HEK293 (cell line): Measurements from ENCODE around the gene METTL16.

ENCODE experiments used
- CTCF ChIA-PET: fragments of 350-600 bp; formaldehyde crosslinking; extraction: SDS; loops from one replicate; lab custom pipeline; 2021; ENCODE audit warnings: antibody characterized with exemption; lab: Yijun Ruan, JAX
- POLR2A ChIA-PET: fragments of 300-600 bp; formaldehyde crosslinking; extraction: SDS; loops from one replicate; lab custom pipeline; 2020; ENCODE audit warnings: antibody characterized with exemption, inconsistent platforms; lab: Yijun Ruan, JAX
- H3K27ac ChIP-seq: fragments of 200-500 bp; sonication (Bioruptor generic); 2 replicates; pipeline ENCODE4 v1.5.1; 2014; ENCODE audit warnings: low read depth, low read length, control low read depth, inconsistent platforms; ENCODE audit errors: extremely low read depth
- H3K36me3 ChIP-seq, 2 experiments: fragments of 200-500 bp in 1 of 2; sonication (Bioruptor generic) in 1 of 2; 1 replicate in 1 of 2; 2 replicates in 1 of 2; pipeline ENCODE4 v1.5.1; 2014 to 2017; ENCODE audit warnings: inconsistent platforms in 2 of 2, low read length in 2 of 2; ENCODE audit not compliant: control insufficient read depth in 2 of 2, insufficient read depth in 1 of 2
- H3K4me1 ChIP-seq: fragments of 200-500 bp; sonication (Bioruptor generic); 2 replicates; pipeline ENCODE4 v1.5.1; 2014; ENCODE audit warnings: mild to moderate bottlenecking, low read length, inconsistent platforms; ENCODE audit not compliant: control insufficient read depth, insufficient read depth
- H3K4me3 ChIP-seq: 2 replicates; pipeline ENCODE4 v1.5.1; 2011; ENCODE audit warnings: low read depth, mild to moderate bottlenecking, control low read depth, low read length, moderate library complexity
- H3K9me3 ChIP-seq: fragments of 200-500 bp; sonication (Bioruptor generic); 2 replicates; pipeline ENCODE4 v1.5.1; 2014; ENCODE audit warnings: low read depth, low read length, inconsistent platforms; ENCODE audit not compliant: control insufficient read depth, insufficient read depth
- KLF1 ChIP-seq: fragments of 450-650 bp; formaldehyde crosslinking; IDR thresholded peaks from 2 replicates; pipeline ENCODE4 v1.5.1; 2016; ENCODE audit warnings: missing biosample characterization, missing genetic modification characterization
- KLF17 ChIP-seq: fragments of 450-650 bp; formaldehyde crosslinking; IDR thresholded peaks from 2 replicates; pipeline ENCODE4 v1.5.1; 2016; ENCODE audit warnings: missing biosample characterization, missing genetic modification characterization
- OSR2 ChIP-seq: fragments of 450-650 bp; formaldehyde crosslinking; IDR thresholded peaks from 2 replicates; pipeline ENCODE4 v1.5.1; 2016; ENCODE audit warnings: missing biosample characterization, missing genetic modification characterization
- PATZ1 ChIP-seq: fragments of 450-650 bp; formaldehyde crosslinking; IDR thresholded peaks from 2 replicates; pipeline ENCODE4 v1.5.1; 2016; ENCODE audit warnings: missing biosample characterization, missing genetic modification characterization
- SCRT1 ChIP-seq: fragments of 450-650 bp; formaldehyde crosslinking; IDR thresholded peaks from 2 replicates; pipeline ENCODE4 v1.5.1; 2016; ENCODE audit warnings: missing biosample characterization, missing genetic modification characterization, borderline replicate concordance
- SCRT2 ChIP-seq: fragments of 450-650 bp; formaldehyde crosslinking; IDR thresholded peaks from 2 replicates; pipeline ENCODE4 v1.5.1; 2016; ENCODE audit warnings: missing biosample characterization, missing genetic modification characterization
- SP3 ChIP-seq: fragments of 450-650 bp; formaldehyde crosslinking; IDR thresholded peaks from 2 replicates; pipeline ENCODE4 v1.5.1; 2016; ENCODE audit warnings: missing biosample characterization, missing genetic modification characterization
- ZBTB17 ChIP-seq: fragments of 450-650 bp; formaldehyde crosslinking; IDR thresholded peaks from 2 replicates; pipeline ENCODE4 v1.5.1; 2016; ENCODE audit warnings: missing biosample characterization, missing genetic modification characterization
- ZEB2 ChIP-seq: fragments of 450-650 bp; formaldehyde crosslinking; IDR thresholded peaks from 2 replicates; pipeline ENCODE4 v1.5.1; 2016; ENCODE audit warnings: missing biosample characterization, missing genetic modification characterization
- ZNF114 ChIP-seq: fragments of 450-650 bp; formaldehyde crosslinking; IDR thresholded peaks from 2 replicates; pipeline ENCODE4 v1.5.0; 2017; ENCODE audit warnings: missing biosample characterization, missing genetic modification characterization
- ZNF121 ChIP-seq: fragments of 450-650 bp; formaldehyde crosslinking; IDR thresholded peaks from 2 replicates; pipeline ENCODE4 v1.5.1; 2016; ENCODE audit warnings: missing biosample characterization, missing genetic modification characterization
- ZNF138 ChIP-seq: fragments of 450-650 bp; formaldehyde crosslinking; IDR thresholded peaks from 2 replicates; pipeline ENCODE4 v1.5.1; 2016; ENCODE audit warnings: missing biosample characterization, missing genetic modification characterization, borderline replicate concordance
- ZNF148 ChIP-seq: fragments of 450-650 bp; formaldehyde crosslinking; IDR thresholded peaks from 2 replicates; pipeline ENCODE4 v1.5.0; 2017; ENCODE audit warnings: missing biosample characterization, missing genetic modification characterization, borderline replicate concordance
- ZNF214 ChIP-seq: fragments of 450-650 bp; formaldehyde crosslinking; IDR thresholded peaks from 2 replicates; pipeline ENCODE4 v1.5.1; 2017; ENCODE audit warnings: missing biosample characterization, mild to moderate bottlenecking, missing genetic modification characterization, borderline replicate concordance
- ZNF266 ChIP-seq: fragments of 450-650 bp; formaldehyde crosslinking; IDR thresholded peaks from 2 replicates; pipeline ENCODE4 v1.5.1; 2016; ENCODE audit warnings: missing biosample characterization, missing genetic modification characterization, low read depth
- ZNF292 ChIP-seq: fragments of 450-650 bp; formaldehyde crosslinking; IDR thresholded peaks from 2 replicates; pipeline ENCODE4 v1.5.1; 2016; ENCODE audit warnings: low read depth, missing biosample characterization, missing genetic modification characterization, borderline replicate concordance
- ZNF302 ChIP-seq: fragments of 450-650 bp; formaldehyde crosslinking; IDR thresholded peaks from 2 replicates; pipeline ENCODE4 v1.5.1; 2016; ENCODE audit warnings: missing biosample characterization, missing genetic modification characterization, low read depth
- ZNF311 ChIP-seq: fragments of 450-650 bp; formaldehyde crosslinking; IDR thresholded peaks from 2 replicates; pipeline ENCODE4 v1.5.1; 2017; ENCODE audit warnings: missing biosample characterization, missing genetic modification characterization, borderline replicate concordance
- ZNF426 ChIP-seq: fragments of 450-650 bp; formaldehyde crosslinking; IDR thresholded peaks from 2 replicates; pipeline ENCODE4 v1.5.1; 2017; ENCODE audit warnings: missing biosample characterization, missing genetic modification characterization, mild to moderate bottlenecking, inconsistent platforms, moderate library complexity
- ZNF473 ChIP-seq: fragments of 450-650 bp; formaldehyde crosslinking; IDR thresholded peaks from 2 replicates; pipeline ENCODE4 v1.5.1; 2017; ENCODE audit warnings: missing biosample characterization, missing genetic modification characterization
- ZNF544 ChIP-seq: fragments of 450-650 bp; formaldehyde crosslinking; IDR thresholded peaks from 2 replicates; pipeline ENCODE4 v1.5.0; 2017; ENCODE audit warnings: missing biosample characterization, missing genetic modification characterization
- ZNF555 ChIP-seq: fragments of 450-650 bp; formaldehyde crosslinking; conservative IDR thresholded peaks from 2 replicates; pipeline ENCODE4 v1.5.1; 2017; ENCODE audit warnings: missing biosample characterization, mild to moderate bottlenecking, missing genetic modification characterization, inconsistent platforms
- ZNF558 ChIP-seq: fragments of 450-650 bp; formaldehyde crosslinking; IDR thresholded peaks from 2 replicates; pipeline ENCODE4 v1.5.1; 2016; ENCODE audit warnings: missing biosample characterization, missing genetic modification characterization
- ZNF585B ChIP-seq: fragments of 450-650 bp; formaldehyde crosslinking; IDR thresholded peaks from 2 replicates; pipeline ENCODE4 v1.5.1; 2016; ENCODE audit warnings: missing biosample characterization, missing genetic modification characterization
- ZNF596 ChIP-seq: fragments of 450-650 bp; IDR thresholded peaks from 2 replicates; pipeline ENCODE4 v1.5.0; 2018; ENCODE audit warnings: missing biosample characterization, mild to moderate bottlenecking, missing genetic modification characterization, moderate library complexity
- ZNF623 ChIP-seq: fragments of 450-650 bp; formaldehyde crosslinking; IDR thresholded peaks from 2 replicates; pipeline ENCODE4 v1.5.1; 2016; ENCODE audit warnings: missing biosample characterization, missing genetic modification characterization
- ZNF626 ChIP-seq: fragments of 450-650 bp; sonication (Bioruptor Pico); formaldehyde crosslinking; IDR thresholded peaks from 2 replicates; pipeline ENCODE4 v1.5.1; 2018; ENCODE audit warnings: missing biosample characterization, missing genetic modification characterization, inconsistent platforms
- ZNF629 ChIP-seq: fragments of 450-650 bp; formaldehyde crosslinking; IDR thresholded peaks from 2 replicates; pipeline ENCODE4 v1.5.1; 2017; ENCODE audit warnings: missing biosample characterization, missing genetic modification characterization
- ZSCAN30 ChIP-seq: fragments of 450-650 bp; IDR thresholded peaks from 2 replicates; pipeline ENCODE4 v1.5.1; 2018; ENCODE audit warnings: missing biosample characterization, mild to moderate bottlenecking, missing genetic modification characterization, moderate library complexity
- TF ChIP-seq, protein P1 (sequence below): fragments of 450-650 bp; formaldehyde crosslinking; IDR thresholded peaks from 2 replicates; pipeline ENCODE4 v1.5.1; 2017; ENCODE audit warnings: missing biosample characterization, missing genetic modification characterization

METTL16 gene

DNA sequence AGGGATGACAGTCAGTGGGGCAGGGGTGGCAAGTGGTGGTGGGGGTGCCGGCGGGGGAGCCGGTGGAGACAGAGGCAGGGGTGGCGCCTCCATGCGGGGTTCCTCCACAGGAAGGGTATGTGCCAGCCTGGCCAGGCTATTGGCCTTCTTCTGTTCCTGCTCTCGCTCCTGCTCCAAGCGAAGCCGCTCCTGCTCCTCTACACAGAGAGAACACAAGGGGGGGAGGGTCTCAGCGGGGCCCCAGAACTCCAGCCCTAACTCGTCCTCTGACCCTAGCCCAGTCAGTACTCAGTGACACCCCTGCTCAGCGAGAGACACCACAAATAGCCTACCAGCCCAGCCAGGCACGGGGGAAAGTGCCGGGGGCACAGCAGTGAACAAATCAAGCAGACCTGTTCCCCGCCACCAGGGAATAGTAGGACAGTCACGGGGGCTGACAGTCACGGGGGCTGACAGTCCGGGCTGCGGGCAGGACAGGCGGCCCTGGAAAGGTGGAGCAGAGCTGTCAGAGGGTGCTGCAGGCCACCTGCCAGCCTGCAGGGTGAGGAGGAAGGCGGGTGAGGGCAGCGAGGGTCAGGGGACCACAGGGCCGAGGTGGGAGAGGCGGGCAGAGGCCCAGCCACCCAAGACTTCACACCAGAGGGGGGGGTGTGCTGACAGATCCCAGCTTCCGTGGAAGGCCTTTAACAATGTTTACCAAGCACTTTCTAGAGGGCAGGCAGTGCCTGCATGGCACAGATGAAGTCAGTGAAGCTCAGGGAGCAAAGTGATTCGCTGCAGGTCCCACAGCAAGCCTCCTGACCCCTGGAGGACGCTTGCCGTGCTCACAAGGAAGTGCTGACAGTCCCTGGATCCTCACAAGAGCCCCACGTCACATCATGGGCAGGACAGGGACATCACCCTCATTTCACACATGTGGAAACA lies 116.2 kb downstream of the METTL16 start:
- ChIA-PET CTCF (interaction anchor here (0.7 to 1.9 kb wide), 2 partner anchors 21 to 150 kb away, joined by 3 to 7 read pairs; no protein-coding TSS in a partner anchor), POLR2A (no interaction called here)
- Histone ChIP-seq H3K9me3 (no peaks in the 10 kb centered on the region), H3K27ac (peak overlapping the region; percentile 60), H3K4me3 (no peak overlapping the region), H3K36me3 (no peaks in the 10 kb centered on the region), H3K4me1 (peaks cover 45% of the 10 kb centered on the region)
- TF ChIP-seq ZNF473 (tag by site-specific recombination): no peak
- 0 out of 2 replicates have a peak, but pooled peaks have one; percentile 19 for TF ChIP-seq ZEB2 (tag by site-specific recombination)
- TF ChIP-seq ZNF214 (tag by site-specific recombination): no peak
- TF ChIP-seq ZSCAN30 (tag by site-specific recombination): no peak
- no peak for TF ChIP-seq ZNF114 (tag by site-specific recombination)
- no peak for TF ChIP-seq ZNF544 (tag by site-specific recombination)
- TF ChIP-seq ZNF302 (tag by site-specific recombination): no peak
- TF ChIP-seq ZNF121 (tag by site-specific recombination): no peak
- TF ChIP-seq ZNF596 (tag by site-specific recombination): no peak
- TF ChIP-seq ZNF558 (tag by site-specific recombination): no peak
- TF ChIP-seq ZNF623: no peak
- TF ChIP-seq ZNF138 (tag by site-specific recombination): no peak
- TF ChIP-seq, protein P1, sequence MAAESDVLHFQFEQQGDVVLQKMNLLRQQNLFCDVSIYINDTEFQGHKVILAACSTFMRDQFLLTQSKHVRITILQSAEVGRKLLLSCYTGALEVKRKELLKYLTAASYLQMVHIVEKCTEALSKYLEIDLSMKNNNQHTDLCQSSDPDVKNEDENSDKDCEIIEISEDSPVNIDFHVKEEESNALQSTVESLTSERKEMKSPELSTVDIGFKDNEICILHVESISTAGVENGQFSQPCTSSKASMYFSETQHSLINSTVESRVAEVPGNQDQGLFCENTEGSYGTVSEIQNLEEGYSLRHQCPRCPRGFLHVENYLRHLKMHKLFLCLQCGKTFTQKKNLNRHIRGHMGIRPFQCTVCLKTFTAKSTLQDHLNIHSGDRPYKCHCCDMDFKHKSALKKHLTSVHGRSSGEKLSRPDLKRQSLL: no peak
- TF ChIP-seq ZNF292 (tag by site-specific recombination): no peak
- TF ChIP-seq ZBTB17 (tag by site-specific recombination): no peak
- no peak for TF ChIP-seq ZNF266 (tag by site-specific recombination)
- peak; percentile 39 for TF ChIP-seq PATZ1 (tag by site-specific recombination)
- TF ChIP-seq ZNF148 (tag by site-specific recombination): no peak
- TF ChIP-seq SCRT2 (tag by site-specific recombination): no peak
- no peak for TF ChIP-seq ZNF555 (tag by site-specific recombination)
- no peak for TF ChIP-seq ZNF629
- TF ChIP-seq ZNF426 (tag by site-specific recombination): no peak
- TF ChIP-seq ZNF311 (tag by site-specific recombination): no peak
- no peak for TF ChIP-seq ZNF585B (tag by site-specific recombination)
- TF ChIP-seq KLF1: no peak
- TF ChIP-seq SP3 (tag by site-specific recombination): no peak
- peak; percentile 89 for TF ChIP-seq OSR2 (tag by site-specific recombination)
- TF ChIP-seq SCRT1: no peak
- TF ChIP-seq KLF17 (tag by site-specific recombination): no peak
- no peak for TF ChIP-seq ZNF626 (tag by site-specific recombination)
